NCI-H1417 treated with DMSO at 0.1 percent for 48 hours (cell line): ENCODE measurements around the gene FURIN.
"Not testable (repeated sequence)": the region's sequence is repeated elsewhere in the genome, so short reads cannot be mapped to it uniquely, and the experiment has no call there.

ENCODE experiments used
- DNase-seq: peaks from one replicate; lab custom pipeline; 2025; lab: John Stamatoyannopoulos, UW

Gene FURIN

DNA sequence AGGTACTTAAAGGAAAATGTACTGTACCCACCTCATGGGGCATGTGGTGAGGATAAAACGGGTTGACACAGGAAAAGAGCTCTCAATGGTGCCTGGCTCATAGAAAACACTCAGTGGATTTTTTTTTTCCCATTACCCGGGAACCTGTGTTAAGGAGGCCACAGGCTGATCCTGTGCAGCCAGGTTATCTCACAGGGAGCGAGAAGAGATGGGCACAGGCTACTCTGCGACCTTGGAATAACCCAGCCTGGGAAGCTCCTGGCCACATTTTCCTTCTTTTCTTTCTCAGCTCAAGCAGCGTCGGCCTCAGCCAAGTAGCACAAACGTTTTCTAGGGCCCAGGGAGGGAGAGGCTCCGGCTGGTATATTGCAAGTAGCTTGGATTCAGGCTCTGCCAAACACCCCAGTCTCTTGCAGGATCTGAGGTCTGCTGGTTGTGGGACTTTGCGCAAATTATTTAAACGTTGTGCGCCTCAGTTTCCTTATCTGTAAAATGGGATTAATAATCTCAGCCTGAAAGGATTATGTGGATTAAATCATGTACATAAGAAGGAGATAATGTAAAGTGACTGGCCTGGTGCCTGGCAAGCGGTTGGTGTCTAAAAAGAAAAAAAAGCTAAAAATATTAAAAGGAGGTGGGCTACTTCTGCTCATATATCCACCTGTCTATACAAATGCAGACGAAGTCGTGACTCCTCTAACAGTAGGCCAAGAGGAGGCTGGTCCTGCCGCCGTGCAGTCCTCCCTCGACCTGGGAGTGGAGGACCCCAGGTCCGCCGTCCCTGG lies 2.2 kb downstream of the FURIN start:
- DNase-seq: no peak

DNA sequence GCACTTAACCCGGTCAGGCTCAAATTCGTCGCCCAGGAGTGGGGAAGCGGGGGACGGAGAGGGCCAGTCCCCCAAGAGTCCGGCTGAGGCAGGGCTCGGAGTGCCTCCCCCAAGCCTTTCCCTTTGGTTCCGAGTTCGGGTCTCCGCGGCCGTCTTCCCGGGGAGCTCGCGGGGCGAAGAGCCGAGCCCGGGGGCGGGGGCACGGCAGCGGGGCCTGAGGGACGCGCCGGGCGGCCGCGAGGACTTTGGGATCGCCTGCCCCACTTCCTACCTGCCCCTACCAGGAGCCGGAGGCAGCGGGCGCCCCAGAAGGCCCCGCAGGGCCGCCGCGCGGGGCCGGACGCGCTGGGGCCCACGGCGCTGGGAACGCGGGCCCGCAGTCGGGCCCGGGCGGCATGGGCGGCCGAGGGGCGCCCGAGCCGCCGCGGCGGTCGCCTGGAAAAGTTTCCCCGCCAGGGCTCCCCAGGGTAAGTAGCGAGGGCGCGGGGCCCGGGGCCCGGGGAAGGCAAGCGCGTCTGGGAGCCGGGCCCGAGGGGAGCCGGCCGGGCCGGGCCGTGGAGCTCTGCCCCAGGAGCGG lies 2.8 kb downstream of the FURIN start:
- DNase-seq: no peak

DNA sequence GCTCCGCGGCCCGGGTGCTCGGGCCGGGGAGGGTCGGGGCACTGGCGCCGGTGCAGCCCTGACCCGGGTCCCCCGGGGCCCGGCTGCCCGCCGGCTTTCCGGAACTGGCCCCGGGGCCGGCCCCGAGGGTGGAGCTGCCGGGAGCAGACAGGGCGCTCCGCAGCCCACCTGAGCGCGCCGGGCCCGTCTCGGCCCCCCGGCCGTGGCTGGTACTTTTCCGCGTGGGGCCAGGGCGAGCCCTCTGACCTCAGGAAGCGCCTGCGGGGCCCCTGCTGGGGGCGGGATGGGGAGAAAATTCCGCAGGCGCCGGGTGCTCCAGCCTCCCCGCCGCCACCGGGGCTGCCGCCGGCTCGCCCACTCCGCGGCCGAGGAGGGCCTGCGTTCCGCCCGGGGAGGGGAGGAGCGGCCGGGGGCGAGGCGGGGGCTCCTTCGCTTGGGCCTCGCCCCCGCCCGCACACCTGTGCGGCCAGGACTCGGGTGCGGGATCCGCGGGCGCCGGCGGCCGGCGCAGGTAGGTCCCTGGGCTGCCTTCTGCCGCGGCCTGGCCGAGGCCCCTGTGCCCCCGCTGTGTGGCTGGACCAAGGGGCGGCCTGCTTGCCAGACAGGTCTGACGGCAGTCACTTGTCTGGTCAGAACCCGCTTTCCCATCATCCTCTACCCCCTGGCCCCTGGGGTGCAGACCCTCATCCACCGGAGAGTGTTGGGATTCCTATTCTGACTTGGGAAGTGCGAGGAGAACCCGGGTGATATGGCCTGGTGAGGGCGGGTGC lies 3.5 kb downstream of the FURIN start:
- DNase-seq: no peak

DNA sequence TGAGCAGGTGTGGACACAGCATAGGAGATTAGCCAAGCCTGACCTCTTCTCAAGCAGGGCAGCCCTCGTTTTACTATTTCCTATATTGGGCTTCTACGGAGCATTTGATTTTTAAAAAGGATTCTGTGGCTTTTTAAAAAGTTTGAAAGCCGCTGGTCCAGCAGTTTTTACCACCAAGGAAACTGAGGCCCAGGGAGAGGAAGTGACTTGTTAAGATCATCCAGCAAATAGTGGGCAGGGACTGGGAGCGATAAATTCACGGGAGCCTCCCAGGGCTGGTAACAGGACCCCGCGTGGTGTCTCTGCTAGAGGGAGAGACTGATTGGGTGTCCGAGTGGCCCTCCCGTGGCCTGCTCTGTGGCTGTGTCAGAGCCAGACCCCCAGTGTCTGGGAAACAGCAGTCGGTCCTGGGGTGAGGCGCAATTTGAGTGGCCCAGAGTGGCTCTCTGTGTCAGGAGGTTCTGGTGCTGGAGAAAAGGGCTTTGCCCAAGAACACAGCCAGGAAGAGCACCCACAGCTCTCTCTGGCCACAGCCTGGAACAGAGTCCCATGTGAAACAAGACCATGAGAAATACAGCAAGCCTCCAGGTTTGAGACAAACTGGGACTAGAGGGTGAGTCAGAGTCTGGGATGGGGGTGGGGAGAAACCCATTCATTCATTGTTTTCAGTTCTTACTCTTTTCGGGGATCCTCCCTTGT lies 4.2 kb downstream of the FURIN start:
- no peak for DNase-seq

DNA sequence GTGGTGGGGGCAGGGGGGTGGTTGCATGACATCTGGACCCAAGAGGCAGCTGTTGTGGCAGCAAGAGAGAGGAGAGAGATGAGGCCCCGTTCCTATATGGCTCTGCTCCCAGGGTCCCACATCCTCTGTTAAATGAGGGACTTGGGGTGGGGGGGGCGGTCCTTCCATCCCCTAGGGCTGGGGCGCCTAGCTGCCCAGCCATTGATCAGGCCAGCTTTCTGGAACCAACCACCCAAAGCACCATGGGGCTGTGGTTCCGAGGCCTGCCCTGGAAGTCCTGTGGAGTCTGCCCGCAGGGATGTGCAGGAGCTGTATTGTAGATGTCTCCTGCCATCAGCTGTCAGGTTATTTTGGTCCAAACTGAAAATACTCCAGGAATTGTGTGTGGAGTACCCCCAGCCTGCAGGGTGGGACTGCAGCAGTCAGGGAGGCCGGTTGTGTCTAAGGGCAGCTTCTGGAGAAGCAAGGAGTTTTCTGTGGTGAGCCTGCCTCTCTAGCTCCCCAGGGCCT lies 5.2 kb downstream of the FURIN start:
- no peak for DNase-seq

DNA sequence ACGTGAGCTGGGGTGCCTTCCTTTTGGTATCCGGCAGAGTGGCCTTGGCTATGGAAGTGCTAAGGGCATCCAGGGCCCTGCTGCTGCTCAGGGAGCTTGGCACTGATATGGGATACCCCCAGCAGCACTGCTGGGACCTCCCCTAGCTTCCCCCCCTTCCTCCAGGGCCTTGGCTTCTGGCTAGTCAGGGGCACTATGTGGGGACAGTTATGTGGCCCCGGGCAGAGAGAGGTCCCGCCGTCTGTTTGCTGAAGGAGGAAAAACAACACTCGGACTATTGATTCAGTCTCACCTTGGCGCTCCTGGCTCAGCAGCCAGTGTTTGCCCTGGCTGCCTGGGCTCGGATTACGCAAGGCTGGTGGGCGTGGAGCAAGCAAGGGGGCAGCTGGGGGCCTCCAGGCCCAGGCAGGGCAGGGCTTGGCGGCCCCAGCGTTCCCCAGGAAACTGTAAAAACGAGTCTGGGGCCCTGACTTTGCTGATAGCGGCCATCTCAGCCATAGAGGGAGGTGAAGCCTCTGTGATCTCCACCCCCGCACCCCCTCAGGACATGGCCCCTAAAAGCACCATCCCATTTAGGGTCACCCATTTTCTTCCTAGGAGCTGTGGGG lies 5.7 kb downstream of the FURIN start:
- DNase-seq: no peak

DNA sequence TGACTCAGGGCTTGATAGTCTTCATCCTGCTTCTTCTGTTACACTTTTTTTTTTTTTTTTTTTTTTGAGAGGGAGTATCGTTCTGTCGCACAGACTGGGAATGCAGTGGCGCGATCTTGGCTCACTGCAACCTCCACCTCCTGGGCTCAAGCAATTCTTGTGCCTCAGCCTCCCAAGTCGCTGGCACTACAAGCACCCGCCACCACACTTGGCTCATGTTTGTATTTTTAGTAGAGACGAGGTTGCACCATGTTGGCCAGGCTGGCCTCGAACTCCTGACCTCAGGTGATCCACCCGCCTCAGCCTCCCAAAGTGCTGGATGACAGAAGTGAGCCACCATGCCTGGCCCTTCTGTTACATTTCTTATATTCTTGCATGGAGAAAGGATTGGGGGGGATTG lies 6.6 kb downstream of the FURIN start:
- DNase-seq: not testable (repeated sequence)

DNA sequence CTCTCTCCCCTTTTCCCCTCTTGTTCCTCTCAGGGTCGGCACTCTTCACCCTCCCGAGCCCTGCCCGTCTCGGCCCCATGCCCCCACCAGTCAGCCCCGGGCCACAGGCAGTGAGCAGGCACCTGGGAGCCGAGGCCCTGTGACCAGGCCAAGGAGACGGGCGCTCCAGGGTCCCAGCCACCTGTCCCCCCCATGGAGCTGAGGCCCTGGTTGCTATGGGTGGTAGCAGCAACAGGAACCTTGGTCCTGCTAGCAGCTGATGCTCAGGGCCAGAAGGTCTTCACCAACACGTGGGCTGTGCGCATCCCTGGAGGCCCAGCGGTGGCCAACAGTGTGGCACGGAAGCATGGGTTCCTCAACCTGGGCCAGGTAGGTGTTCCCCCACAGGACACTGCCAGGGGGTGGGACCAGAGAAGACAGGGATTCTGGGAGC lies 7.2 kb downstream of the FURIN start:
- no peak for DNase-seq

DNA sequence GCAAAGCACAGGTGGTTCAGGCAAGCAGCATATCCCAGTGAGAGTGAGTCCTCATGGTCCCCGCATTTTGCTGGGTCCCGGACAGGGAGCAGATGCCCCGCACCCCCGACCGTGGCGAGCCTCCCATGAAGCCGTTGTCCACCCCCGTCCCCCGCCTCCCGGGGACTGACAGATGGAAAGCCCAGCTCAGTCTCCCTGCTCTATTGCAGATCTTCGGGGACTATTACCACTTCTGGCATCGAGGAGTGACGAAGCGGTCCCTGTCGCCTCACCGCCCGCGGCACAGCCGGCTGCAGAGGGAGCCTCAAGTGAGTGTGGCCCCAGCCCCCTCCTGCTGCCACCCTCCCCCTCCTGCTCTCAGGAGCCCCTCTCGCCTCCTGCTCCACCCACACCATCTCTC lies 7.7 kb downstream of the FURIN start:
- DNase-seq: no peak

DNA sequence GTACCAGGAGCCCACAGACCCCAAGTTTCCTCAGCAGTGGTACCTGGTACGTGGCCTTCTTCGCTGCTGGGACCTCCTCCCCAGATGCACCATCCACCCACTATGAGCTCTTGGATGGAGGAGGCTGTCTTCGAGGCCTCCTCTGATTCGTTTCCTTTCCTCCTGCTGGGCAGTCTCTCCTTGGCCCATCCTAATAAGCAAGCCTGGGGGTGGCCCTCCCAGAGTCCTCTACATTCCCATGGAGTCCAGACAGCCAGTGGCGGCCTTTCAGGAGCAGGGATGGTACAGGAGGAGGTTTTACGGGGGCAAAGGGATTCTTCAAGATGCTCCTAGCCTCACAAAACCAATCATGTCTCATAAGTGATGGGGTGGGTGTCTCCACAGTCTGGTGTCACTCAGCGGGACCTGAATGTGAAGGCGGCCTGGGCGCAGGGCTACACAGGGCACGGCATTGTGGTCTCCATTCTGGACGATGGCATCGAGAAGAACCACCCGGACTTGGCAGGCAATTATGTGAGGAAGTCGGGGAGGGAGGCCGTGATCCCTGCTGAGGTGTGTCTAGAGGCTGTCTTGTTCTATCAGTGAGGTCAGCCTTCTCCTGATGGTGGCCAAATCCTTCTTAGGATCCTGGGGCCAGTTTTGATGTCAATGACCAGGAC lies 8.3 kb downstream of the FURIN start:
- no peak for DNase-seq

DNA sequence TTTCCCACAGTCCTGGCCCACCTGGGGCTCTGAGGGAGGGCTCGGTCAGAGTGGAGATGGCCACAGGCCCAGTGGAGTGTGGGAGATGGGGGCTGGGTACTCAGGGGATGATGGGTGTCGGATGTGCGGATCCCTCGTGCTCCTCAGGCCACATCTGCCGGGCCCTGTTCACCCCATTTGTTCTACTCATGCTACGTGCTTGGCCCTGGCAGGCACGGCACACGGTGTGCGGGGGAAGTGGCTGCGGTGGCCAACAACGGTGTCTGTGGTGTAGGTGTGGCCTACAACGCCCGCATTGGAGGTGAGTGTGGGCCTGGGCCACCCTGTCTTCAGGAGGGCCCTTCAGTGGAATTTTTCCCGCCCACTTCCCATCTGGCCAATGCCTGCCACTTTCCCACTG lies 8.9 kb downstream of the FURIN start:
- no peak for DNase-seq

DNA sequence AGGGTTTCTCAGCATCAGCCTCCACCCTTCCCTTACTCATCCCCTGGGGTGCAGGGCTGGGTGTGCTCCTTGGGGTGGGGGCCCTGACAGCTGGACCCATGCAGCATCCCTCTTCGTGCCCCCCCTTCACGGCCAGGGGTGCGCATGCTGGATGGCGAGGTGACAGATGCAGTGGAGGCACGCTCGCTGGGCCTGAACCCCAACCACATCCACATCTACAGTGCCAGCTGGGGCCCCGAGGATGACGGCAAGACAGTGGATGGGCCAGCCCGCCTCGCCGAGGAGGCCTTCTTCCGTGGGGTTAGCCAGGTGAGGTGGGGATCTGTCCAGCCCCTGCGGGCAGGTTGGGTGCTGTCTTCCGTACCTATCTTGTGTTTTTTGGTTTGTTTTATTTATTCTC lies 9.6 kb downstream of the FURIN start:
- no peak for DNase-seq

DNA sequence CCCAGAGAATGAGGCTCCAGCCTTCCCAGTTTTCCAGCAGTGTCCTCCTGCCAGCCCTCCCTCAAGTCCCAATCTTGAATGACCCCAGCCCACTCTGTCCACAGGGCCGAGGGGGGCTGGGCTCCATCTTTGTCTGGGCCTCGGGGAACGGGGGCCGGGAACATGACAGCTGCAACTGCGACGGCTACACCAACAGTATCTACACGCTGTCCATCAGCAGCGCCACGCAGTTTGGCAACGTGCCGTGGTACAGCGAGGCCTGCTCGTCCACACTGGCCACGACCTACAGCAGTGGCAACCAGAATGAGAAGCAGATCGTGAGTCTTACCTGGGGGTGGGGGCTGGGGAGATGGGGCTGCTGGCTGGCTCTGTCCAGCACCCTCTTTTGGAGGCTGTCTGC lies 10.3 kb downstream of the FURIN start:
- no peak for DNase-seq

DNA sequence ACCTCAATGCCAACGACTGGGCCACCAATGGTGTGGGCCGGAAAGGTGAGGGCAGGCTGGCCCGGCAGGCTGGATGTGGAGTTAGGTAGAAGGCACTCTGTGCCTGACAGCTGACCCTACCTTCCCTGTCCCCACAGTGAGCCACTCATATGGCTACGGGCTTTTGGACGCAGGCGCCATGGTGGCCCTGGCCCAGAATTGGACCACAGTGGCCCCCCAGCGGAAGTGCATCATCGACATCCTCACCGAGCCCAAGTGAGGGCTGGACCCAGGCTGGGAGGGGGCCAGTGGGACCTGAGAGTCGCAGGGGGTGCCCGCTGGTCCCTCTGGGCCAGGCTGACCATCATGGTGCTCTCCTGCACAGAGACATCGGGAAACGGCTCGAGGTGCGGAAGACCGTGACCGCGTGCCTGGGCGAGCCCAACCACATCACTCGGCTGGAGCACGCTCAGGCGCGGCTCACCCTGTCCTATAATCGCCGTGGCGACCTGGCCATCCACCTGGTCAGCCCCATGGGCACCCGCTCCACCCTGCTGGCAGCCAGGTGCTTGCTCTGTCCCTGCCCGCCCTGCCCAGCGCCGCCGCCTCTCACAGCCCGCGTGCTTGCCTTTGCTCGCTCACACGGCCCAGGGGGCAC lies 11.5 kb downstream of the FURIN start:
- no peak for DNase-seq

DNA sequence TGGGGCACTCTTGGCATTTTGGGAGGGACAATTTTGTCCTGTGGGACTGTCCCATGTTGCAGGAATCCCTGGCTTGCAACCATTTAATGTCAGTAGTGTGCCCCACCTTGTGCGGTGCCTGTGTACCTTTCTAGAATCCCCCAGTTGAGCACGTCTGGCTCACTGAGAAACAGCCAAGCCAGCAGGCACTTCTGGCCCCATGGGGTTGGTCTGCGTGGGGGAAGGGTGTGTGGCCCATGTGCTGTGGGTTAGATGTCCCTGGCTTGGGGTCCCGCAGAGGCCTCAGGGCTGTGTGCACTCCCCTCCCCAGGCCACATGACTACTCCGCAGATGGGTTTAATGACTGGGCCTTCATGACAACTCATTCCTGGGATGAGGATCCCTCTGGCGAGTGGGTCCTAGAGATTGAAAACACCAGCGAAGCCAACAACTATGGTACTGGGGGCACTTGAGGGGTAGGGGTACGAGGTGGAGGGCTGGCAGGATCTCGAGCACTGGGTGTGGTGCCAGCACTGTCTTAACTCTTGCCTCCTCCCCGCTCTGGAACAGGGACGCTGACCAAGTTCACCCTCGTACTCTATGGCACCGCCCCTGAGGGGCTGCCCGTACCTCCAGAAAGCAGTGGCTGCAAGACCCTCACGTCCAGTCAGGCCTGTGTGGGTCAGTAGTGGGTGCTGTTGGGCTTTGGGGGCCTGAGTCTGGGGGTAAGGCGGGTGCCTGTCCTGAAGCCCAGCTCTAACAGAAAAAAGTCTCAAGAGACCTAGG lies 12.2 kb downstream of the FURIN start:
- no peak for DNase-seq

DNA sequence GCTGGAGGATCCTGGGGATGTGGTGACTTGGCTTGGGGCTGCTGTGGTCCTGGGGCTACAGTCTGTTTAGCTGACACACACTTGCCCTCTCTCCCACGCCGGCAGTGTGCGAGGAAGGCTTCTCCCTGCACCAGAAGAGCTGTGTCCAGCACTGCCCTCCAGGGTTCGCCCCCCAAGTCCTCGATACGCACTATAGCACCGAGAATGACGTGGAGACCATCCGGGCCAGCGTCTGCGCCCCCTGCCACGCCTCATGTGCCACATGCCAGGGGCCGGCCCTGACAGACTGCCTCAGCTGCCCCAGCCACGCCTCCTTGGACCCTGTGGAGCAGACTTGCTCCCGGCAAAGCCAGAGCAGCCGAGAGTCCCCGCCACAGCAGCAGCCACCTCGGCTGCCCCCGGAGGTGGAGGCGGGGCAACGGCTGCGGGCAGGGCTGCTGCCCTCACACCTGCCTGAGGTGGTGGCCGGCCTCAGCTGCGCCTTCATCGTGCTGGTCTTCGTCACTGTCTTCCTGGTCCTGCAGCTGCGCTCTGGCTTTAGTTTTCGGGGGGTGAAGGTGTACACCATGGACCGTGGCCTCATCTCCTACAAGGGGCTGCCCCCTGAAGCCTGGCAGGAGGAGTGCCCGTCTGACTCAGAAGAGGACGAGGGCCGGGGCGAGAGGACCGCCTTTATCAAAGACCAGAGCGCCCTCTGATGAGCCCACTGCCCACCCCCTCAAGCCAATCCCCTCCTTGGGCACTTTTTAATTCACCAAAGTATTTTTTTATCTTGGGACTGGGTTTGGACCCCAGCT lies 13.0 kb downstream of the FURIN start:
- DNase-seq: no peak

DNA sequence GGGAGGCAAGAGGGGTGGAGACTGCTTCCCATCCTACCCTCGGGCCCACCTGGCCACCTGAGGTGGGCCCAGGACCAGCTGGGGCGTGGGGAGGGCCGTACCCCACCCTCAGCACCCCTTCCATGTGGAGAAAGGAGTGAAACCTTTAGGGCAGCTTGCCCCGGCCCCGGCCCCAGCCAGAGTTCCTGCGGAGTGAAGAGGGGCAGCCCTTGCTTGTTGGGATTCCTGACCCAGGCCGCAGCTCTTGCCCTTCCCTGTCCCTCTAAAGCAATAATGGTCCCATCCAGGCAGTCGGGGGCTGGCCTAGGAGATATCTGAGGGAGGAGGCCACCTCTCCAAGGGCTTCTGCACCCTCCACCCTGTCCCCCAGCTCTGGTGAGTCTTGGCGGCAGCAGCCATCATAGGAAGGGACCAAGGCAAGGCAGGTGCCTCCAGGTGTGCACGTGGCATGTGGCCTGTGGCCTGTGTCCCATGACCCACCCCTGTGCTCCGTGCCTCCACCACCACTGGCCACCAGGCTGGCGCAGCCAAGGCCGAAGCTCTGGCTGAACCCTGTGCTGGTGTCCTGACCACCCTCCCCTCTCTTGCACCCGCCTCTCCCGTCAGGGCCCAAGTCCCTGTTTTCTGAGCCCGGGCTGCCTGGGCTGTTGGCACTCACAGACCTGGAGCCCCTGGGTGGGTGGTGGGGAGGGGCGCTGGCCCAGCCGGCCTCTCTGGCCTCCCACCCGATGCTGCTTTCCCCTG lies 13.8 kb downstream of the FURIN start:
- DNase-seq: no peak

DNA sequence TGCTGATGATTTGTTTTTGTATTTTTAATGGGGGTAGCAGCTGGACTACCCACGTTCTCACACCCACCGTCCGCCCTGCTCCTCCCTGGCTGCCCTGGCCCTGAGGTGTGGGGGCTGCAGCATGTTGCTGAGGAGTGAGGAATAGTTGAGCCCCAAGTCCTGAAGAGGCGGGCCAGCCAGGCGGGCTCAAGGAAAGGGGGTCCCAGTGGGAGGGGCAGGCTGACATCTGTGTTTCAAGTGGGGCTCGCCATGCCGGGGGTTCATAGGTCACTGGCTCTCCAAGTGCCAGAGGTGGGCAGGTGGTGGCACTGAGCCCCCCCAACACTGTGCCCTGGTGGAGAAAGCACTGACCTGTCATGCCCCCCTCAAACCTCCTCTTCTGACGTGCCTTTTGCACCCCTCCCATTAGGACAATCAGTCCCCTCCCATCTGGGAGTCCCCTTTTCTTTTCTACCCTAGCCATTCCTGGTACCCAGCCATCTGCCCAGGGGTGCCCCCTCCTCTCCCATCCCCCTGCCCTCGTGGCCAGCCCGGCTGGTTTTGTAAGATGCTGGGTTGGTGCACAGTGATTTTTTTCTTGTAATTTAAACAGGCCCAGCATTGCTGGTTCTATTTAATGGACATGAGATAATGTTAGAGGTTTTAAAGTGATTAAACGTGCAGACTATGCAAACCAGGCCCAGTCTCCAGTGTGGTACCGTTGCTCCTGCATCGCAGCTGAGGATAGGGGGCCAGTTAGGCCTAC lies 14.6 kb downstream of the FURIN start:
- DNase-seq: no peak
